H9 (cell line): ENCODE data around the gene DOCK11. TPM values are rescaled to one million over a fixed set of nuclear protein-coding genes. Genes with fewer than 3 reads are reported as not detected.

ENCODE experiments used
- DNase-seq: peaks from one replicate; pipeline ENCODE4 v3.0.0-alpha.2; 2017
- H2AFZ ChIP-seq: one replicate; pipeline ENCODE4 v1.6.1; 2013; ENCODE audit warnings: mild to moderate bottlenecking, low read length, control low read depth, moderate library complexity
- H2AK5ac ChIP-seq: 2 replicates; pipeline ENCODE4 v1.6.1; 2013; ENCODE audit warnings: low read length, control low read depth, mixed read lengths; ENCODE audit not compliant: insufficient read length
- H2BK120ac ChIP-seq: one replicate; pipeline ENCODE4 v1.6.1; 2013; ENCODE audit warnings: low read depth, mild to moderate bottlenecking, low read length, control low read depth, inconsistent platforms; ENCODE audit not compliant: poor library complexity, severe bottlenecking
- H2BK12ac ChIP-seq: 2 replicates; pipeline ENCODE4 v1.6.1; 2013; ENCODE audit warnings: low read length, control low read depth, mixed read lengths, low read depth; ENCODE audit not compliant: insufficient read length
- H2BK15ac ChIP-seq: 2 replicates; pipeline ENCODE4 v1.6.1; 2013; ENCODE audit warnings: low read depth, low read length, control low read depth
- H2BK20ac ChIP-seq: one replicate; pipeline ENCODE4 v1.6.1; 2013; ENCODE audit warnings: low read depth, mild to moderate bottlenecking, low read length, control low read depth, inconsistent platforms; ENCODE audit not compliant: poor library complexity, severe bottlenecking
- H2BK5ac ChIP-seq: 2 replicates; pipeline ENCODE4 v1.6.1; 2013; ENCODE audit warnings: low read length, control low read depth, mixed read lengths; ENCODE audit not compliant: insufficient read length
- H3K14ac ChIP-seq: 2 replicates; pipeline ENCODE4 v1.6.1; 2013; ENCODE audit warnings: low read length, control low read depth; ENCODE audit not compliant: insufficient read depth
- H3K18ac ChIP-seq: 2 replicates; pipeline ENCODE4 v1.6.1; 2013; ENCODE audit warnings: low read depth, mild to moderate bottlenecking, mixed read lengths, low read length, control low read depth; ENCODE audit not compliant: insufficient read length
- H3K23ac ChIP-seq: 2 replicates; pipeline ENCODE4 v1.6.1; 2013; ENCODE audit warnings: low read length, control low read depth, mixed read lengths, low read depth; ENCODE audit not compliant: insufficient read length
- H3K23me2 ChIP-seq: 2 replicates; pipeline ENCODE4 v1.6.1; 2013; ENCODE audit warnings: low read depth, mild to moderate bottlenecking, mixed read lengths, low read length, control low read depth; ENCODE audit not compliant: insufficient read length, poor library complexity, severe bottlenecking
- H3K27ac ChIP-seq: 2 replicates; pipeline ENCODE4 v1.5.1; 2013; ENCODE audit warnings: low read length, control low read depth, mixed read lengths, low read depth; ENCODE audit not compliant: insufficient read length
- H3K27me3 ChIP-seq: 2 replicates; pipeline ENCODE4 v1.6.1; 2013; ENCODE audit warnings: low read length, control low read depth, inconsistent platforms; ENCODE audit not compliant: insufficient read depth
- H3K4ac ChIP-seq: 2 replicates; pipeline ENCODE4 v1.6.1; 2013; ENCODE audit warnings: low read depth, mild to moderate bottlenecking, control low read depth, inconsistent platforms, low read length, moderate library complexity
- H3K4me1 ChIP-seq: 2 replicates; pipeline ENCODE4 v1.6.1; 2013; ENCODE audit warnings: low read length, control low read depth, inconsistent platforms; ENCODE audit not compliant: insufficient read depth
- H3K4me2 ChIP-seq: 2 replicates; pipeline ENCODE4 v1.6.1; 2013; ENCODE audit warnings: low read length, control low read depth, mixed read lengths; ENCODE audit not compliant: insufficient read length, insufficient read depth
- H3K56ac ChIP-seq: 2 replicates; pipeline ENCODE4 v1.6.1; 2013; ENCODE audit warnings: low read depth, mild to moderate bottlenecking, mixed read lengths, low read length, control low read depth; ENCODE audit not compliant: insufficient read length
- H3K79me1 ChIP-seq: 2 replicates; pipeline ENCODE4 v1.6.1; 2013; ENCODE audit warnings: low read depth, mild to moderate bottlenecking, moderate library complexity, low read length, control low read depth, inconsistent platforms; ENCODE audit not compliant: insufficient read depth, poor library complexity, severe bottlenecking
- H3K79me2 ChIP-seq: 2 replicates; pipeline ENCODE4 v1.6.1; 2013; ENCODE audit warnings: low read length, control low read depth, inconsistent platforms; ENCODE audit not compliant: insufficient read depth
- H3K9ac ChIP-seq: 2 replicates; pipeline ENCODE4 v1.6.1; 2013; ENCODE audit warnings: low read length, control low read depth, mixed read lengths; ENCODE audit not compliant: insufficient read length; ENCODE audit errors: extremely low read depth
- H3K9me3 ChIP-seq: one replicate; pipeline ENCODE4 v1.6.1; 2013; ENCODE audit warnings: low read depth, low read length, inconsistent platforms; ENCODE audit not compliant: control insufficient read depth
- H3T11ph ChIP-seq: one replicate; pipeline ENCODE4 v1.6.1; 2013; ENCODE audit warnings: mild to moderate bottlenecking, low read length, control low read depth, inconsistent platforms
- H4K20me1 ChIP-seq: one replicate; pipeline ENCODE4 v1.6.1; 2013; ENCODE audit not compliant: control insufficient read depth, insufficient read length, insufficient read depth
- H4K5ac ChIP-seq: 2 replicates; pipeline ENCODE4 v1.6.1; 2013; ENCODE audit warnings: low read depth, mild to moderate bottlenecking, mixed read lengths, low read length, control low read depth; ENCODE audit not compliant: insufficient read length
- H4K8ac ChIP-seq: replicated peaks from 2 replicates; pipeline ENCODE4 v1.6.1; 2013; ENCODE audit warnings: low read length, control low read depth, mixed read lengths, low read depth; ENCODE audit not compliant: insufficient read length
- H4K91ac ChIP-seq: 2 replicates; pipeline ENCODE4 v1.6.1; 2013; ENCODE audit warnings: low read depth, mild to moderate bottlenecking, moderate library complexity, mixed read lengths, low read length, control low read depth; ENCODE audit not compliant: insufficient read length
- H3K27ac Mint-ChIP-seq, 3 experiments: 2 replicates in 2 of 3; 3 replicates in 1 of 3; pipeline ENCODE4 v1.8.0; 2020 to 2021; ENCODE audit warnings: mixed read lengths in 3 of 3, mild to moderate bottlenecking in 1 of 3, moderate library complexity in 1 of 3
- H3K27me3 Mint-ChIP-seq: 2 replicates; pipeline ENCODE4 v1.8.0; 2021; ENCODE audit warnings: low read depth, mild to moderate bottlenecking, moderate library complexity, mixed read lengths
- H3K36me3 Mint-ChIP-seq, 3 experiments: 2 replicates in 2 of 3; 3 replicates in 1 of 3; pipeline ENCODE4 v1.8.0; 2020 to 2021; ENCODE audit warnings: low read depth in 3 of 3, mixed read lengths in 3 of 3; ENCODE audit not compliant: insufficient read depth in 1 of 3
- H3K4me1 Mint-ChIP-seq, 2 experiments: 2 replicates each; pipeline ENCODE4 v1.8.0; 2020; ENCODE audit warnings: mixed read lengths in 2 of 2
- H3K4me3 Mint-ChIP-seq, 2 experiments: 2 replicates in 1 of 2; 3 replicates in 1 of 2; pipeline ENCODE4 v1.8.0; 2020 to 2021; ENCODE audit warnings: mild to moderate bottlenecking in 2 of 2, mixed read lengths in 2 of 2, moderate library complexity in 1 of 2
- H3K9me3 Mint-ChIP-seq, 2 experiments: 2 replicates in 1 of 2; 3 replicates in 1 of 2; pipeline ENCODE4 v1.8.0; 2020; ENCODE audit warnings: mild to moderate bottlenecking in 2 of 2, mixed read lengths in 2 of 2, moderate library complexity in 1 of 2
- WGBS: extraction: QIAGEN DNeasy Blood & Tissue Kit; methylation state at CpG from one replicate; pipeline ENCODE4 v1.1.7; 2013; ENCODE audit warnings: missing lambda C conversion rate, low lambda C conversion rate, mixed read lengths; ENCODE audit not compliant: insufficient read length; ENCODE audit errors: extremely low coverage; 5-methylcytosine and 5-hydroxymethylcytosine counted together
- total RNA-seq: library from RNA; stranded (reverse); gene quantifications from 2 replicates; pipeline ENCODE4 v1.2.1, GENCODE V29; 2021
- TF ChIP-seq, protein P1 (sequence below): fragments of 200-600 bp; sonication (generic); conservative IDR thresholded peaks from 3 replicates; pipeline ENCODE4 v1.8.0; 2021; ENCODE audit warnings: antibody characterized with exemption, mild to moderate bottlenecking

The DOCK11 gene
- total RNA-seq, 1 experiment from 2014 or later: 6.2 TPM

DNA sequence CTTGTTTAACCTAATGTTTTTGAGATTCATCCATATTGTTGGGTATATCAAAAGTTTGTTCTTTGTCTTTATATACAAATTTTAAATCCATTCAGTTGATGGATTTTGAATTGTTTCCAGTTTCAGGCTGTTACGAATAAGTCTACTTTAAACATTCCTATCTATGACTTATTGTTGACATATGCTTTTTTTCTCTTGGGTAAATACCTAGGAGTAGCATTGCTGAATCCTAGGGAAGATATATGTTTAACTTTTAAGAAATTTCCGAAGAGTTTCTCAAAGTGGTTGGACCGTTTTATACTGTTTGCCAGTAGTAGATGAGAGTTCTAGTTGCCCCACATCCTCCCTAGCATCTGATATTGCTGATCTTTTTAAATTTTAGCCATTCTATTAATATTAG, 170.9 kb downstream of the DOCK11 start:
- Histone ChIP-seq H3K56ac (no peak overlapping the region), H3K23me2 (no peaks in the 10 kb centered on the region), H3K14ac (no peak overlapping the region), H3K18ac (no peak overlapping the region), H3K79me2 (no peaks in the 10 kb centered on the region), H4K5ac (no peak overlapping the region), H4K20me1 (no peaks in the 10 kb centered on the region), H2AK5ac (no peak overlapping the region), H3K4ac (no peak overlapping the region), H2BK120ac (no peak overlapping the region), H3K27ac (no peak overlapping the region), H4K91ac (no peak overlapping the region), H3K4me1 (no peaks in the 10 kb centered on the region), H2BK12ac (no peak overlapping the region), H3T11ph (no peak overlapping the region), H2BK15ac (no peak overlapping the region), H2BK20ac (no peak overlapping the region), H3K23ac (no peak overlapping the region), H3K9me3 (peaks cover 34% of the 10 kb centered on the region), H3K79me1 (no peaks in the 10 kb centered on the region), H3K4me2 (no peak overlapping the region), H2BK5ac (no peak overlapping the region), H2AFZ (no peak overlapping the region), H4K8ac (no peak overlapping the region), H3K27me3 (no peaks in the 10 kb centered on the region), H3K9ac (no peak overlapping the region)
- Mint-ChIP-seq H3K9me3 (peaks cover 0 to 46% of the 10 kb centered on the region in 2 experiments; a peak in 3 of 5 replicates), H3K36me3 (peaks cover 0 to 6% (median 4%) of the 10 kb centered on the region in 3 experiments; a peak in 3 of 7 replicates), H3K27me3 (no peaks in the 10 kb centered on the region; the same call in 1 of the 2 replicates), H3K4me1 (peaks cover 7 to 8% of the 10 kb centered on the region in 2 experiments), H3K27ac (no peak overlapping the region), H3K4me3 (no peak overlapping the region)
- TF ChIP-seq, protein P1, sequence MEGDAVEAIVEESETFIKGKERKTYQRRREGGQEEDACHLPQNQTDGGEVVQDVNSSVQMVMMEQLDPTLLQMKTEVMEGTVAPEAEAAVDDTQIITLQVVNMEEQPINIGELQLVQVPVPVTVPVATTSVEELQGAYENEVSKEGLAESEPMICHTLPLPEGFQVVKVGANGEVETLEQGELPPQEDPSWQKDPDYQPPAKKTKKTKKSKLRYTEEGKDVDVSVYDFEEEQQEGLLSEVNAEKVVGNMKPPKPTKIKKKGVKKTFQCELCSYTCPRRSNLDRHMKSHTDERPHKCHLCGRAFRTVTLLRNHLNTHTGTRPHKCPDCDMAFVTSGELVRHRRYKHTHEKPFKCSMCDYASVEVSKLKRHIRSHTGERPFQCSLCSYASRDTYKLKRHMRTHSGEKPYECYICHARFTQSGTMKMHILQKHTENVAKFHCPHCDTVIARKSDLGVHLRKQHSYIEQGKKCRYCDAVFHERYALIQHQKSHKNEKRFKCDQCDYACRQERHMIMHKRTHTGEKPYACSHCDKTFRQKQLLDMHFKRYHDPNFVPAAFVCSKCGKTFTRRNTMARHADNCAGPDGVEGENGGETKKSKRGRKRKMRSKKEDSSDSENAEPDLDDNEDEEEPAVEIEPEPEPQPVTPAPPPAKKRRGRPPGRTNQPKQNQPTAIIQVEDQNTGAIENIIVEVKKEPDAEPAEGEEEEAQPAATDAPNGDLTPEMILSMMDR: no peak
- DNase-seq: no peak
- no CpG with 5 or more reads among the region's 3 CpGs for WGBS
